ENCODE measurements around the gene DCDC1. TPM values are rescaled to one million over a fixed set of nuclear protein-coding genes. Genes with fewer than 3 reads are reported as not detected.

Gene DCDC1
- polyA plus RNA-seq, 2 of the 4 experiments (the other 2 are of a cell fraction) = 2.8 to 9.5 TPM

DNA sequence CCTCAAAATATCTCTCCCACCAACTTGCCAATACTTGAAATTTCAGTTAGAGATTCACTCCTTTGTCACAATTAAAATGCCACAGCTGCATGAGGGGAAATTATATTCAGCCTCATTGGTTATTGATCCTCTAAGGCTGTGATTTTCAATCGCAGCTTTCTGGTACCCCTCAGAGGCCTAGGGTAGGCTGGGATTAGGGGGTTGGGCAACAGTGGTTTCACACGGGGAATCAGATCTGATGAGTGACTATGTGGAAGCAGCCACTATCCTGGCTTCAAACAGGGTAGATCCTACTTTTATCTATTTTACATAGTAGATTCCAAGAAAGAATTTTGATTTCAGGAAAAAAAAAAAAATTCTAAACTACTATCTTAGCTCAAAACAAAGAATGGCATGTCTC is 252.5 kb downstream of the DCDC1 start:
- no peak for TF ChIP-seq HDAC2 (IDR thresholded peaks at IDR 0.05)
- no peak for TF ChIP-seq NPAS2 (CRISPR knock-in tag; IDR thresholded peaks at IDR 0.05; ENCODE audit: borderline replicate concordance)
- no peak for TF ChIP-seq ZNF302 (CRISPR knock-in tag; IDR thresholded peaks at IDR 0.05)
- TF ChIP-seq, protein P1, sequence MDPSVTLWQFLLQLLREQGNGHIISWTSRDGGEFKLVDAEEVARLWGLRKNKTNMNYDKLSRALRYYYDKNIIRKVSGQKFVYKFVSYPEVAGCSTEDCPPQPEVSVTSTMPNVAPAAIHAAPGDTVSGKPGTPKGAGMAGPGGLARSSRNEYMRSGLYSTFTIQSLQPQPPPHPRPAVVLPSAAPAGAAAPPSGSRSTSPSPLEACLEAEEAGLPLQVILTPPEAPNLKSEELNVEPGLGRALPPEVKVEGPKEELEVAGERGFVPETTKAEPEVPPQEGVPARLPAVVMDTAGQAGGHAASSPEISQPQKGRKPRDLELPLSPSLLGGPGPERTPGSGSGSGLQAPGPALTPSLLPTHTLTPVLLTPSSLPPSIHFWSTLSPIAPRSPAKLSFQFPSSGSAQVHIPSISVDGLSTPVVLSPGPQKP (IDR thresholded peaks at IDR 0.05; ENCODE audit: low read depth, low read length) = no peak
- no peak for TF ChIP-seq MAZ (IDR thresholded peaks at IDR 0.05; ENCODE audit: borderline replicate concordance, low read depth, low read length)
- no peak for TF ChIP-seq HOXA7 (CRISPR knock-in tag; IDR thresholded peaks at IDR 0.05)
- TF ChIP-seq, protein P2, sequence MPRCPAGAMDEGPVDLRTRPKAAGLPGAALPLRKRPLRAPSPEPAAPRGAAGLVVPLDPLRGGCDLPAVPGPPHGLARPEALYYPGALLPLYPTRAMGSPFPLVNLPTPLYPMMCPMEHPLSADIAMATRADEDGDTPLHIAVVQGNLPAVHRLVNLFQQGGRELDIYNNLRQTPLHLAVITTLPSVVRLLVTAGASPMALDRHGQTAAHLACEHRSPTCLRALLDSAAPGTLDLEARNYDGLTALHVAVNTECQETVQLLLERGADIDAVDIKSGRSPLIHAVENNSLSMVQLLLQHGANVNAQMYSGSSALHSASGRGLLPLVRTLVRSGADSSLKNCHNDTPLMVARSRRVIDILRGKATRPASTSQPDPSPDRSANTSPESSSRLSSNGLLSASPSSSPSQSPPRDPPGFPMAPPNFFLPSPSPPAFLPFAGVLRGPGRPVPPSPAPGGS (IDR thresholded peaks at IDR 0.05) = no peak
- H3K27ac ChIP-seq = no peak overlapping the region
- H3K9me3 ChIP-seq = no peaks in the 10 kb centered on the region
- FAIRE-seq (no peak), ATAC-seq (no peak), DNase-seq (ENCODE audit: low read depth in 1 of 2, low spot score in 1 of 2) (no peak)
- no peak overlapping the region for H3K4me3 ChIP-seq
- ChIA-PET CTCF (interaction anchor here (0.6 to 3.4 kb wide), 3 partner anchors 10 to 1554 kb away, joined by 3 to 21 read pairs (median 3); no protein-coding TSS in a partner anchor), POLR2A (interaction anchor here (0.6 kb wide), 1 partner anchor 72 kb away, joined by 3 read pairs; no protein-coding TSS in a partner anchor)
- H3K4me1 ChIP-seq = no peaks in the 10 kb centered on the region
- WGBS (ENCODE audit: missing lambda C conversion rate) = 60% methylated on average over 2 of the region's 2 CpGs
- no peak overlapping the region for H3K4me2 ChIP-seq

DNA sequence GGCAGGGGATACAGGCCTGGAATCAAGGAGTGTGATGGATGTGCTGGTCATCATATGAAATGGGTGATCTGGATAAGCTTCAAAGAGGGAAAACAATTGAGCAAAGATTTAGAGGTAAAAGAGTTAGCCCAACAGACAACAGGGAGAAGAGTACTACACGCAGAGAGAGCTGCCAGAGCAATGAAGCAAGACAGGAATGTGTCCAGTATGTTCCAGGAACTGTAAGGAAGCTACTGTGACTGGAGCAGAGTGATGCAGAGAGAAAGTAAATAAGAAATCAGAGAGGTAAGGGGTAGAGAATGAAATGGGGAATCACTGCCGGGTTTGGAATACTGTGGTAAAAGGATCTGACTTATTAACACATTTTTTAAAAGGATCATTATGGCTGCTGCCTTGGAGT is 255.1 kb downstream of the DCDC1 start:
- ChIA-PET CTCF (interaction anchor here (0.6 to 3.4 kb wide), 2 partner anchors 8 to 547 kb away, joined by 3 to 21 read pairs; no protein-coding TSS in a partner anchor), POLR2A (no interaction called here)
- ATAC-seq (no peak), DNase-seq (ENCODE audit: low read depth in 1 of 2, low spot score in 1 of 2) (no peak), FAIRE-seq (no peak)
- Histone ChIP-seq H3K27ac (no peak overlapping the region), H3K4me2 (no peak overlapping the region), H3K4me3 (no peak overlapping the region), H3K4me1 (no peaks in the 10 kb centered on the region), H3K9me3 (no peaks in the 10 kb centered on the region)
- WGBS (ENCODE audit: missing lambda C conversion rate) = 73% methylated on average over 2 of the region's 2 CpGs
- TF ChIP-seq ESRRA (IDR thresholded peaks at IDR 0.05; ENCODE audit: borderline replicate concordance, low read length) (no peak), NPAS2 (CRISPR knock-in tag; IDR thresholded peaks at IDR 0.05; ENCODE audit: borderline replicate concordance) (no peak), CHD2 (IDR thresholded peaks at IDR 0.05; ENCODE audit: low read length, partially characterized antibody) (no peak), MYC (IDR thresholded peaks at IDR 0.05; ENCODE audit: borderline replicate concordance, low read length) (no peak), ZC3H11A (IDR thresholded peaks at IDR 0.05) (no peak), PHF8 (IDR thresholded peaks at IDR 0.05; ENCODE audit: borderline replicate concordance, low read depth) (no peak), POLR2AphosphoS2 (conservative IDR thresholded peaks at IDR 0.05; ENCODE audit: low read length) (no peak), NFE2L2 (conservative IDR thresholded peaks at IDR 0.05; ENCODE audit: low read length) (no peak), POLR2A (IDR thresholded peaks at IDR 0.05; ENCODE audit: low read length) (no peak), HOXA7 (CRISPR knock-in tag; IDR thresholded peaks at IDR 0.05) (no peak), EHF (CRISPR knock-in tag; IDR thresholded peaks at IDR 0.05) (no peak), ATOH8 (CRISPR knock-in tag; IDR thresholded peaks at IDR 0.05; ENCODE audit: low read depth) (no peak), EHMT2 (IDR thresholded peaks at IDR 0.05; ENCODE audit: low read depth) (no peak), HOXB13 (CRISPR knock-in tag; IDR thresholded peaks at IDR 0.05; ENCODE audit: low read depth) (no peak), GATA3 (IDR thresholded peaks at IDR 0.05; ENCODE audit: borderline replicate concordance) (no peak), KDM1A (IDR thresholded peaks at IDR 0.05; ENCODE audit: low read depth) (no peak), MAZ (IDR thresholded peaks at IDR 0.05; ENCODE audit: borderline replicate concordance, low read depth, low read length) (no peak)
- TF ChIP-seq, protein P3, sequence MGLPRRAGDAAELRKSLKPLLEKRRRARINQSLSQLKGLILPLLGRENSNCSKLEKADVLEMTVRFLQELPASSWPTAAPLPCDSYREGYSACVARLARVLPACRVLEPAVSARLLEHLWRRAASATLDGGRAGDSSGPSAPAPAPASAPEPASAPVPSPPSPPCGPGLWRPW (IDR thresholded peaks at IDR 0.05) = no peak
- TF ChIP-seq, protein P2 (IDR thresholded peaks at IDR 0.05) = no peak
- TF ChIP-seq, protein P1 (IDR thresholded peaks at IDR 0.05; ENCODE audit: low read depth, low read length) = no peak

Measured in A549 (cell line).